HEK293T (cell line): ENCODE results near the gene PPP1R3G.
"Not testable (repeated sequence)": the region's sequence is repeated elsewhere in the genome, so short reads cannot be mapped to it uniquely, and the experiment has no call there.

Experiments used
- CTCF ChIA-PET: fragments of 350-600 bp; formaldehyde crosslinking; extraction: SDS; loops from one replicate; lab custom pipeline; 2021; ENCODE audit warnings: antibody characterized with exemption, inconsistent platforms; lab: Yijun Ruan, JAX
- POLR2A ChIA-PET: fragments of 350-600 bp; formaldehyde crosslinking; extraction: SDS; loops from one replicate; lab custom pipeline; 2020; ENCODE audit warnings: antibody characterized with exemption, inconsistent platforms; lab: Yijun Ruan, JAX
- DNase-seq: peaks from one replicate; pipeline ENCODE4 v3.0.0; 2012; ENCODE audit warnings: mixed read lengths; ENCODE audit errors: extremely low spot score
- ARNT ChIP-seq: fragments of 450-650 bp; IDR thresholded peaks from 2 replicates; pipeline ENCODE4 v1.6.1; 2017; ENCODE audit warnings: mild to moderate bottlenecking
- BHLHE40 ChIP-seq: fragments of 450-650 bp; IDR thresholded peaks from 2 replicates; pipeline ENCODE4 v1.6.1; 2016; ENCODE audit warnings: mild to moderate bottlenecking, moderate library complexity, borderline replicate concordance
- CTBP1 ChIP-seq: fragments of 450-650 bp; IDR thresholded peaks from 2 replicates; pipeline ENCODE4 v1.6.1; 2016; ENCODE audit warnings: borderline replicate concordance
- ELF4 ChIP-seq: fragments of 450-650 bp; IDR thresholded peaks from 2 replicates; pipeline ENCODE4 v1.6.1; 2017; ENCODE audit warnings: antibody characterized with exemption
- FOXA1 ChIP-seq: fragments of 450-650 bp; IDR thresholded peaks from 2 replicates; pipeline ENCODE4 v1.6.1; 2016; ENCODE audit warnings: mild to moderate bottlenecking
- FOXK2 ChIP-seq: fragments of 450-650 bp; IDR thresholded peaks from 2 replicates; pipeline ENCODE4 v1.6.1; 2016; ENCODE audit warnings: mild to moderate bottlenecking
- FOXM1 ChIP-seq: fragments of 450-650 bp; IDR thresholded peaks from 2 replicates; pipeline ENCODE4 v1.6.1; 2017; ENCODE audit warnings: mild to moderate bottlenecking, borderline replicate concordance
- HDGF ChIP-seq: fragments of 450-650 bp; IDR thresholded peaks from 2 replicates; pipeline ENCODE4 v1.6.1; 2017; ENCODE audit warnings: antibody characterized with exemption, borderline replicate concordance
- L3MBTL2 ChIP-seq: fragments of 450-650 bp; conservative IDR thresholded peaks from 2 replicates; pipeline ENCODE4 v1.6.1; 2016; ENCODE audit warnings: mild to moderate bottlenecking
- LEF1 ChIP-seq: fragments of 450-650 bp; IDR thresholded peaks from 2 replicates; pipeline ENCODE4 v1.6.1; 2017; ENCODE audit warnings: mild to moderate bottlenecking, borderline replicate concordance
- NFRKB ChIP-seq: fragments of 450-650 bp; IDR thresholded peaks from 2 replicates; pipeline ENCODE4 v1.6.1; 2016; ENCODE audit warnings: mild to moderate bottlenecking, moderate library complexity
- PKNOX1 ChIP-seq: fragments of 450-650 bp; IDR thresholded peaks from 2 replicates; pipeline ENCODE4 v1.6.1; 2016
- SP1 ChIP-seq: fragments of 450-650 bp; IDR thresholded peaks from 2 replicates; pipeline ENCODE4 v1.6.1; 2017
- SUZ12 ChIP-seq: fragments of 450-650 bp; IDR thresholded peaks from 2 replicates; pipeline ENCODE4 v1.6.1; 2016; ENCODE audit warnings: mild to moderate bottlenecking
- TARDBP ChIP-seq: fragments of 450-650 bp; IDR thresholded peaks from 2 replicates; pipeline ENCODE4 v1.6.1; 2016
- ZNF384 ChIP-seq: fragments of 450-650 bp; IDR thresholded peaks from 2 replicates; pipeline ENCODE4 v1.6.1; 2016

PPP1R3G gene

GRCh38 chr6:5116243-5116991 is 31.3 kb downstream of the PPP1R3G start:
- no peak for DNase-seq
- no peak for TF ChIP-seq NFRKB
- no peak for TF ChIP-seq PKNOX1
- no peak for TF ChIP-seq ELF4
- no peak for TF ChIP-seq TARDBP
- TF ChIP-seq CTBP1 = no peak
- TF ChIP-seq FOXA1 = no peak
- no peak for TF ChIP-seq BHLHE40
- TF ChIP-seq HDGF = no peak
- CTCF ChIA-PET = no interaction called here
- POLR2A ChIA-PET = no interaction called here

GRCh38 chr6:5119090-5119951 is 34.2 kb downstream of the PPP1R3G start:
- no peak for DNase-seq
- ChIA-PET CTCF (no interaction called here), POLR2A (no interaction called here)
- TF ChIP-seq FOXA1 (no peak), CTBP1 (no peak), BHLHE40 (no peak), HDGF (no peak), ELF4 (no peak), SP1 (no peak), ZNF384 (no peak), ARNT (no peak), FOXM1 (no peak), TARDBP (no peak), NFRKB (no peak), LEF1 (no peak), FOXK2 (no peak), PKNOX1 (no peak), L3MBTL2 (no peak), SUZ12 (no peak)

- ChIA-PET POLR2A (interaction anchor here (0.7 kb wide), 1 partner anchor 1752 kb away, joined by 3 read pairs; no protein-coding TSS in a partner anchor), CTCF (no interaction called here)
- no peak for DNase-seq
- TF ChIP-seq BHLHE40 (no peak), TARDBP (no peak), ELF4 (no peak), FOXM1 (no peak), NFRKB (no peak), CTBP1 (no peak), LEF1 (no peak), PKNOX1 (no peak)
Observed at GRCh38 chr6:5120011-5120410, 34.9 kb downstream of the PPP1R3G start.

- CTCF ChIA-PET = not testable (repeated sequence)
Observed at GRCh38 chr6:5120543-5120942, 35.4 kb downstream of the PPP1R3G start.

GRCh38 chr6:5121479-5121878 is 36.3 kb downstream of the PPP1R3G start:
- POLR2A ChIA-PET = no interaction called here
- DNase-seq = no peak
- TF ChIP-seq SUZ12 = no peak
- TF ChIP-seq SP1 = no peak
- TF ChIP-seq HDGF = no peak
- no peak for TF ChIP-seq NFRKB
- no peak for TF ChIP-seq CTBP1
- TF ChIP-seq FOXA1 = no peak
- no peak for TF ChIP-seq L3MBTL2
- no peak for TF ChIP-seq ARNT
- no peak for TF ChIP-seq ZNF384
- no peak for TF ChIP-seq ELF4
- no peak for TF ChIP-seq FOXK2
- CTCF ChIA-PET = no interaction called here

More at GRCh38 chr6:5120543-5120942, 35.4 kb downstream of the PPP1R3G start:
- not testable (repeated sequence) for DNase-seq
- POLR2A ChIA-PET = interaction anchor here (0.7 kb wide), 1 partner anchor 1752 kb away, joined by 3 read pairs; no protein-coding TSS in a partner anchor

GRCh38 chr6:5121956-5122355 is 36.8 kb downstream of the PPP1R3G start:
- DNase-seq = no peak
- TF ChIP-seq HDGF = no peak
- POLR2A ChIA-PET = no interaction called here
- CTCF ChIA-PET = no interaction called here
